GM23338 (cell line): ENCODE measurements around the gene GNAT2. TPM values are rescaled to one million over a fixed set of nuclear protein-coding genes. Genes with fewer than 3 reads are reported as not detected.

Experiments used
- ATAC-seq: fragments of 200-7000 bp; cut with Tn5 transposase; 3 replicates; pipeline ENCODE4 v1.9.1; 2020
- DNase-seq: peaks from one replicate; pipeline ENCODE4 v3.0.0-alpha.2; 2015; ENCODE audit warnings: low spot score
- H2AFZ ChIP-seq: fragments of 200-600 bp; sonication (generic); 2 replicates; pipeline ENCODE4 v1.8.0; 2016; ENCODE audit warnings: antibody characterized with exemption, mild to moderate bottlenecking, moderate library complexity
- H3F3A ChIP-seq: fragments of 200-600 bp; sonication (generic); replicated peaks from 2 replicates; pipeline ENCODE4 v1.8.0; 2017; ENCODE audit warnings: antibody characterized with exemption, mixed run types, low read depth
- H3K27ac ChIP-seq: fragments of 200-600 bp; sonication (generic); 2 replicates; pipeline ENCODE4 v1.6.1; 2016; ENCODE audit warnings: low read depth
- H3K27me3 ChIP-seq: fragments of 200-600 bp; sonication (generic); 2 replicates; pipeline ENCODE4 v1.8.0; 2016; ENCODE audit warnings: mild to moderate bottlenecking, mixed run types, moderate library complexity; ENCODE audit not compliant: insufficient read depth
- H3K36me3 ChIP-seq: fragments of 200-600 bp; sonication (generic); 2 replicates; pipeline ENCODE4 v1.8.0; 2016; ENCODE audit warnings: mild to moderate bottlenecking; ENCODE audit not compliant: insufficient read depth
- H3K4me1 ChIP-seq: fragments of 200-600 bp; sonication (generic); 2 replicates; pipeline ENCODE4 v1.8.0; 2016; ENCODE audit warnings: mild to moderate bottlenecking, moderate library complexity; ENCODE audit not compliant: insufficient read depth
- H3K4me2 ChIP-seq: fragments of 200-600 bp; sonication (generic); 2 replicates; pipeline ENCODE4 v1.7.1; 2017; ENCODE audit warnings: mixed run types
- H3K4me3 ChIP-seq: fragments of 200-600 bp; sonication (generic); 2 replicates; pipeline ENCODE4 v1.6.1; 2016; ENCODE audit warnings: mixed run types
- H3K79me2 ChIP-seq: fragments of 200-600 bp; sonication (generic); replicated peaks from 2 replicates; pipeline ENCODE4 v1.8.0; 2017; ENCODE audit warnings: mild to moderate bottlenecking; ENCODE audit not compliant: insufficient read depth
- H3K9me2 ChIP-seq: fragments of 200-600 bp; sonication (generic); 2 replicates; pipeline ENCODE4 v1.8.0; 2017; ENCODE audit not compliant: insufficient read depth
- H4K20me1 ChIP-seq: fragments of 200-600 bp; sonication (generic); replicated peaks from 2 replicates; pipeline ENCODE4 v1.8.0; 2017; ENCODE audit warnings: mild to moderate bottlenecking; ENCODE audit not compliant: insufficient read depth
- H3K27ac Mint-ChIP-seq: 2 replicates; pipeline ENCODE4 v1.8.0; 2020; ENCODE audit warnings: inconsistent platforms, mild to moderate bottlenecking, moderate library complexity, mixed read lengths
- H3K27me3 Mint-ChIP-seq: 3 replicates; pipeline ENCODE4 v1.8.0; 2022; ENCODE audit warnings: low read depth, mild to moderate bottlenecking, moderate library complexity, mixed read lengths, inconsistent platforms; ENCODE audit not compliant: insufficient read depth, poor library complexity
- H3K36me3 Mint-ChIP-seq: 3 replicates; pipeline ENCODE4 v1.8.0; 2021; ENCODE audit warnings: low read depth, mild to moderate bottlenecking, inconsistent platforms, moderate library complexity, mixed read lengths
- H3K4me1 Mint-ChIP-seq: 3 replicates; pipeline ENCODE4 v1.8.0; 2020; ENCODE audit warnings: mild to moderate bottlenecking, inconsistent platforms, mixed read lengths
- H3K4me3 Mint-ChIP-seq: 3 replicates; pipeline ENCODE4 v1.8.0; 2021; ENCODE audit warnings: moderate library complexity, mild to moderate bottlenecking, inconsistent platforms, mixed read lengths
- H3K9me3 Mint-ChIP-seq: 3 replicates; pipeline ENCODE4 v1.8.0; 2020; ENCODE audit warnings: moderate library complexity, mild to moderate bottlenecking, inconsistent platforms, mixed read lengths
- EZH2 ChIP-seq: fragments of 200-600 bp; sonication (generic); IDR thresholded peaks from one replicate; pipeline ENCODE4 v1.8.0; 2017; ENCODE audit warnings: antibody characterized with exemption, mild to moderate bottlenecking, low read depth; ENCODE audit not compliant: unreplicated experiment
- NANOG ChIP-seq: IDR thresholded peaks from 2 replicates; pipeline ENCODE4 v1.6.1; 2016; ENCODE audit warnings: antibody characterized with exemption, borderline replicate concordance
- POLR2AphosphoS5 ChIP-seq: IDR thresholded peaks from 2 replicates; pipeline ENCODE4 v1.6.1; 2016; ENCODE audit warnings: antibody characterized with exemption, low read depth
- STAT1 ChIP-seq: IDR thresholded peaks from one replicate; pipeline ENCODE4 v1.6.1; 2016; ENCODE audit warnings: antibody characterized with exemption; ENCODE audit not compliant: unreplicated experiment
- ZNF114 ChIP-seq: fragments of 250-450 bp; sonication (Bioruptor Pico); IDR thresholded peaks from 2 replicates; pipeline ENCODE4 v1.5.0; 2020; ENCODE audit warnings: mild to moderate bottlenecking, moderate library complexity
- polyA plus RNA-seq: library from polyadenylated mRNA; unstranded; fragments of >200 nt; fragmentation: Nextera tagmentation; extraction: Ambion mirVana; gene quantifications from 2 replicates; pipeline ENCODE4 v1.2.1, GENCODE V29; 2016
- total RNA-seq: library from RNA; depleted of rRNA; stranded (reverse); fragments of >200 nt; shearing (Covaris generic); gene quantifications from 2 replicates; pipeline ENCODE4 v1.2.3, GENCODE V29; 2014
- TF ChIP-seq, protein P1 (sequence below): fragments of 250-450 bp; sonication (Bioruptor Pico); IDR thresholded peaks from 2 replicates; pipeline ENCODE4 v1.5.0; 2020; ENCODE audit warnings: mild to moderate bottlenecking, moderate library complexity
- TF ChIP-seq, protein P2 (sequence below): IDR thresholded peaks from one replicate; pipeline ENCODE4 v1.6.1; 2018; ENCODE audit warnings: antibody characterized with exemption; ENCODE audit not compliant: unreplicated experiment

The GNAT2 gene
- total and polyA plus RNA-seq, 2 experiments from 2014 or later: 0.21 TPM; not detected in 1

DNA sequence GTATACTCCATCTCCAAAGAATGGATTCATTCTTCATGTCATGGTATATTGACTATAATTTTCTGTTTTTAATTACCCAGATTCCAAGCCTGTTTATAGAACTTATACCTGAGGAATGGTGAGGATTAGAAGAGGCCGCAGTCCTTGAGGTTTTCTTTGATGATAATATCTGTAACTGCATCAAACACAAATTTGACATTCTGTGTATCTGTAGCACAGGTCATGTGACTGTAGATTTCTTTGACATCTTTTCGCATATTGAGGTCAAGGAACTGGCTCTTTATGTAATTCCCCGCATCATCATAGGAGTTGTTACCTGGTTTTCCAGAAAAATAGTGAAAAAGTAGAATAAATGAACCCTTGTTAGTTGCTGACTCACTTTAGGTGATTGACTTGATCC, 16.2 kb downstream of the GNAT2 start:
- H3K27me3 Mint-ChIP-seq: peaks cover 2% of the 10 kb centered on the region
- ATAC-seq (no peak), DNase-seq (no peak)
- Histone ChIP-seq H3K27ac (no peak overlapping the region), H3K36me3 (no peaks in the 10 kb centered on the region), H3K4me2 (no peak overlapping the region), H3K9me2 (0 out of 2 replicates have a peak, but pooled peaks cover 3% of the 10 kb centered on the region), H4K20me1 (peaks cover 5% of the 10 kb centered on the region; the same call in 1 of the 2 replicates), H2AFZ (no peak overlapping the region), H3F3A (no peaks in the 10 kb centered on the region), H3K4me1 (peaks cover 3% of the 10 kb centered on the region; the same call in 1 of the 2 replicates), H3K79me2 (no peaks in the 10 kb centered on the region), H3K4me3 (no peak overlapping the region), H3K27me3 (no peaks in the 10 kb centered on the region)
- H3K9me3 Mint-ChIP-seq: no peaks in the 10 kb centered on the region
- no peak for TF ChIP-seq STAT1
- TF ChIP-seq, protein P1, sequence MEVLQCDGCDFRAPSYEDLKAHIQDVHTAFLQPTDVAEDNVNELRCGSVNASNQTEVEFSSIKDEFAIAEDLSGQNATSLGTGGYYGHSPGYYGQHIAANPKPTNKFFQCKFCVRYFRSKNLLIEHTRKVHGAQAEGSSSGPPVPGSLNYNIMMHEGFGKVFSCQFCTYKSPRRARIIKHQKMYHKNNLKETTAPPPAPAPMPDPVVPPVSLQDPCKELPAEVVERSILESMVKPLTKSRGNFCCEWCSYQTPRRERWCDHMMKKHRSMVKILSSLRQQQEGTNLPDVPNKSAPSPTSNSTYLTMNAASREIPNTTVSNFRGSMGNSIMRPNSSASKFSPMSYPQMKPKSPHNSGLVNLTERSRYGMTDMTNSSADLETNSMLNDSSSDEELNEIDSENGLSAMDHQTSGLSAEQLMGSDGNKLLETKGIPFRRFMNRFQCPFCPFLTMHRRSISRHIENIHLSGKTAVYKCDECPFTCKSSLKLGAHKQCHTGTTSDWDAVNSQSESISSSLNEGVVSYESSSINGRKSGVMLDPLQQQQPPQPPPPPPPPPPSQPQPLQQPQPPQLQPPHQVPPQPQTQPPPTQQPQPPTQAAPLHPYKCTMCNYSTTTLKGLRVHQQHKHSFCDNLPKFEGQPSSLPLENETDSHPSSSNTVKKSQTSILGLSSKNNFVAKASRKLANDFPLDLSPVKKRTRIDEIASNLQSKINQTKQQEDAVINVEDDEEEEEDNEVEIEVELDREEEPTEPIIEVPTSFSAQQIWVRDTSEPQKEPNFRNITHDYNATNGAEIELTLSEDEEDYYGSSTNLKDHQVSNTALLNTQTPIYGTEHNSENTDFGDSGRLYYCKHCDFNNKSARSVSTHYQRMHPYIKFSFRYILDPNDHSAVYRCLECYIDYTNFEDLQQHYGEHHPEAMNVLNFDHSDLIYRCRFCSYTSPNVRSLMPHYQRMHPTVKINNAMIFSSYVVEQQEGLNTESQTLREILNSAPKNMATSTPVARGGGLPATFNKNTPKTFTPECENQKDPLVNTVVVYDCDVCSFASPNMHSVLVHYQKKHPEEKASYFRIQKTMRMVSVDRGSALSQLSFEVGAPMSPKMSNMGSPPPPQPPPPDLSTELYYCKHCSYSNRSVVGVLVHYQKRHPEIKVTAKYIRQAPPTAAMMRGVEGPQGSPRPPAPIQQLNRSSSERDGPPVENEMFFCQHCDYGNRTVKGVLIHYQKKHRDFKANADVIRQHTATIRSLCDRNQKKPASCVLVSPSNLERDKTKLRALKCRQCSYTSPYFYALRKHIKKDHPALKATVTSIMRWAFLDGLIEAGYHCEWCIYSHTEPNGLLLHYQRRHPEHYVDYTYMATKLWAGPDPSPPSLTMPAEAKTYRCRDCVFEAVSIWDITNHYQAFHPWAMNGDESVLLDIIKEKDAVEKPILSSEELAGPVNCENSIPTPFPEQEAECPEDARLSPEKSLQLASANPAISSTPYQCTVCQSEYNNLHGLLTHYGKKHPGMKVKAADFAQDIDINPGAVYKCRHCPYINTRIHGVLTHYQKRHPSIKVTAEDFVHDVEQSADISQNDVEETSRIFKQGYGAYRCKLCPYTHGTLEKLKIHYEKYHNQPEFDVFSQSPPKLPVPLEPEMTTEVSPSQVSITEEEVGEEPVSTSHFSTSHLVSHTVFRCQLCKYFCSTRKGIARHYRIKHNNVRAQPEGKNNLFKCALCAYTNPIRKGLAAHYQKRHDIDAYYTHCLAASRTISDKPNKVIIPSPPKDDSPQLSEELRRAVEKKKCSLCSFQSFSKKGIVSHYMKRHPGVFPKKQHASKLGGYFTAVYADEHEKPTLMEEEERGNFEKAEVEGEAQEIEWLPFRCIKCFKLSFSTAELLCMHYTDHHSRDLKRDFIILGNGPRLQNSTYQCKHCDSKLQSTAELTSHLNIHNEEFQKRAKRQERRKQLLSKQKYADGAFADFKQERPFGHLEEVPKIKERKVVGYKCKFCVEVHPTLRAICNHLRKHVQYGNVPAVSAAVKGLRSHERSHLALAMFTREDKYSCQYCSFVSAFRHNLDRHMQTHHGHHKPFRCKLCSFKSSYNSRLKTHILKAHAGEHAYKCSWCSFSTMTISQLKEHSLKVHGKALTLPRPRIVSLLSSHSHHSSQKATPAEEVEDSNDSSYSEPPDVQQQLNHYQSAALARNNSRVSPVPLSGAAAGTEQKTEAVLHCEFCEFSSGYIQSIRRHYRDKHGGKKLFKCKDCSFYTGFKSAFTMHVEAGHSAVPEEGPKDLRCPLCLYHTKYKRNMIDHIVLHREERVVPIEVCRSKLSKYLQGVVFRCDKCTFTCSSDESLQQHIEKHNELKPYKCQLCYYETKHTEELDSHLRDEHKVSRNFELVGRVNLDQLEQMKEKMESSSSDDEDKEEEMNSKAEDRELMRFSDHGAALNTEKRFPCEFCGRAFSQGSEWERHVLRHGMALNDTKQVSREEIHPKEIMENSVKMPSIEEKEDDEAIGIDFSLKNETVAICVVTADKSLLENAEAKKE (CRISPR knock-in tag): no peak
- no peak for TF ChIP-seq ZNF114 (CRISPR knock-in tag)
- TF ChIP-seq NANOG: no peak
- TF ChIP-seq, protein P2, sequence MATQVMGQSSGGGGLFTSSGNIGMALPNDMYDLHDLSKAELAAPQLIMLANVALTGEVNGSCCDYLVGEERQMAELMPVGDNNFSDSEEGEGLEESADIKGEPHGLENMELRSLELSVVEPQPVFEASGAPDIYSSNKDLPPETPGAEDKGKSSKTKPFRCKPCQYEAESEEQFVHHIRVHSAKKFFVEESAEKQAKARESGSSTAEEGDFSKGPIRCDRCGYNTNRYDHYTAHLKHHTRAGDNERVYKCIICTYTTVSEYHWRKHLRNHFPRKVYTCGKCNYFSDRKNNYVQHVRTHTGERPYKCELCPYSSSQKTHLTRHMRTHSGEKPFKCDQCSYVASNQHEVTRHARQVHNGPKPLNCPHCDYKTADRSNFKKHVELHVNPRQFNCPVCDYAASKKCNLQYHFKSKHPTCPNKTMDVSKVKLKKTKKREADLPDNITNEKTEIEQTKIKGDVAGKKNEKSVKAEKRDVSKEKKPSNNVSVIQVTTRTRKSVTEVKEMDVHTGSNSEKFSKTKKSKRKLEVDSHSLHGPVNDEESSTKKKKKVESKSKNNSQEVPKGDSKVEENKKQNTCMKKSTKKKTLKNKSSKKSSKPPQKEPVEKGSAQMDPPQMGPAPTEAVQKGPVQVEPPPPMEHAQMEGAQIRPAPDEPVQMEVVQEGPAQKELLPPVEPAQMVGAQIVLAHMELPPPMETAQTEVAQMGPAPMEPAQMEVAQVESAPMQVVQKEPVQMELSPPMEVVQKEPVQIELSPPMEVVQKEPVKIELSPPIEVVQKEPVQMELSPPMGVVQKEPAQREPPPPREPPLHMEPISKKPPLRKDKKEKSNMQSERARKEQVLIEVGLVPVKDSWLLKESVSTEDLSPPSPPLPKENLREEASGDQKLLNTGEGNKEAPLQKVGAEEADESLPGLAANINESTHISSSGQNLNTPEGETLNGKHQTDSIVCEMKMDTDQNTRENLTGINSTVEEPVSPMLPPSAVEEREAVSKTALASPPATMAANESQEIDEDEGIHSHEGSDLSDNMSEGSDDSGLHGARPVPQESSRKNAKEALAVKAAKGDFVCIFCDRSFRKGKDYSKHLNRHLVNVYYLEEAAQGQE: no peak
- TF ChIP-seq EZH2: no peak
- TF ChIP-seq POLR2AphosphoS5: no peak
- peaks cover 2% of the 10 kb centered on the region; the same call in 1 of the 3 replicates for H3K36me3 Mint-ChIP-seq
- no peak overlapping the region for H3K4me3 Mint-ChIP-seq
- H3K27ac Mint-ChIP-seq: no peak overlapping the region
- peaks cover 5% of the 10 kb centered on the region for H3K4me1 Mint-ChIP-seq
